ENCODE results near the gene ZC3H12C.
"Not testable (repeated sequence)": the region's sequence is repeated elsewhere in the genome, so short reads cannot be mapped to it uniquely, and the experiment has no call there.

The ZC3H12C gene

DNA sequence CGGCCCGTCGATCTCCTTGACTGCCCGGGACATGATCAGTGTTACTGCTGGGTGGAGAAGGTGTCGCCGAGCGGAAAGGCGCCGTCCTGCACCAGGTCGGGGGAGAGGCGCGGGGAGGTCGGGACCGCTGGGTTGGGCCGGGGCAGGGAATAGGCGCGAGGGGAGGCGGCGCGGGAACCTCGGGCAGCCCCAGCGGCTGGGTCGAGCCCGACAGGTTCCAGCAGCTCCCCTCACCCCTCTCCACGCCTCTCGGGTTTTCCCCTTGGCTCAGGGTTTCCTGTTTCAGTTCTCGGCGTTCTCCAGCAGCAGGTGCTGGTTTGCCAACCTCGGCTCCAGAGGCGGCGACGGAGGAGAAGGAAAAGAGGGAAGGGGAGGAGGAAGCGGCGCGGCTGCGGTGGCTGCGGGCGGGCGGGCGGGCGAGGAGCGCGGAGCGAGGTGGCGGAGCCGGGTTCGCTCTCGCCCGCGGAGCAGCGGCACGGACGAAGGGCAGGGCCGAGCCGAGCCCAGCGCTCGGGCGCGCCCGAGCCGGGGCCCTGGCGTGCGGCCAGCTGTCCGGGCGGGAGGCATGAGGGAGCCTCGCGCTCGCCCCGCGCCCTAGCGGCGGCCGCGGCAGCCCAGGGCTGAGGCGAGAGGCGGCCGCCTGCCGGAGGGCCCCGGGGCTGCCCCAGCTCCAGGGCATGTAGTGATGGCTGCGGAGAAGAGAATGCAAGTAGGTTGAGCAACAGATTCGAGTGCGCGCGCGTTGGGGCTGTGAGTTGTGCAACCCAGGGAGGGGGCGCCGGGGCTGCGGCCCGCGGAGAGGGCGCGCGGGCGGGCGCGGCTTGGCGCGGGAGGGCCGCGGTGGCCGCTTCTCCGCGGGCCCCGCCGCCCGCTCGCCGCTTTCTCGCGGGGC is at the start of gene ZC3H12C:
Gene ZC3H12C, plus strand, starts transcription at position 878 of the 892 bp plus-strand sequence. CDS start 20 bp downstream, outside the sequence.
- DNase-seq = no peak

DNA sequence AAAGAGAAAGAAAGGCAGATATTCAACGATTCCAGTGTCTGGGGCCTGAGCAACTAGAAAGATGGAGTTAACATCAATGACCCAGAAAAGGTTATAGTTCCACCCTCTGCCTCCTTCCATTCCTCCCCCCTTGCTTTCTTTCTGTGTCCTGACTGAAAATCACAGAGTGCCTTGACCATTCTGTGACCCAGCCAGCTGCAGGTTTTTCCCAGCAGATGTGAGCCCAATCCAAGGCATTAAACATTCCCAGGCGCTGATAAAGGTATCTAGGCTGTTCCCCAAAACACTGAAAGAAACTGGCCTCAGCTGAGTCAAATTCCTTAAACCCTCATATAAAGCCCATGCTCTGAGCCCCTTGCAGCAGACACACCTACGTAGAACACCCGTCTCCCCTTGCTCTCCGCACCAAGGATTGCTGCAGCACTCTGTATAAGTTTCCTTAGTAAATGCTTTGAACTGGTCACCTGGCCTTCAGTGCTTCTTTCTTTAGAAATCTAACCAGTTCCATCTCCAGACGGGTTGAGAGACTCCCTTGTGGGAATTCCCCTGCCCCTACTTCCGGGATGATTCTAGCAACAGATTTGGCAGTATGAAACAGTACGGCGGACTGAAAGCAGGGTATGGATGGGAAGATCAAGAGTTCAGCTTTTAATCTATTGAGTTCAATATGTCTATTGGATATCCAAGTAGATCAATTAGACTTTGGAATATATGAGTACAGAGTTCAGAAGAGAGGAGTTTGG is 48.8 kb upstream of the ZC3H12C start:
- no peak for DNase-seq

DNA sequence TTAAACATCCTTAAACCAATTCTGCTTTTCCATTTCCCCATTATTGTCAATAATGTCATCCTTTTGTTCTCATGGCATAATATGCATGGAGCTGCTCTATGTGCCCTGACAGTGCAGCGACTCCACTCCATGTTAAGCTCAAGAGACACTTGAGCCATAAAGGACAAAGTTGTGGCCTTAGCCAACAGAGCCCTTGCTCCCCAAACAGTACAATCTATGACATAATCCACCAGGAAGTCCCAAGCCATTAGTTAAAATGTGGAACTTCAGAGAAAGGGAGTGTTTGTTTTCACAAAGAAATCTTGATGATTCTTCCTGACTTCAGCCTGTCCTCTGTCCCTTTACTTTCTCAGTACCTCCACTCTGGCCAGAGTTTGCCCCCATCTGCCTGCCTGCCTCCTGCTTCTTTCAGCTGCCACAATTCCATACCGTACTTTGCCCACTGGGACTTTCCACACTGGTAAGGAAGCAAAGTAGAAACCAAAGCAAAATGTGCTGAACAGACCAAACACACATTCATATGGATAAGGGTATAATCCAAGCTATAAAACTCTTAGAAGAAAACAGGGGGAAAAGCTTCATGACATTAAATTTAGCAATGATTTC is 46.3 kb upstream of the ZC3H12C start:
- DNase-seq = no peak

DNA sequence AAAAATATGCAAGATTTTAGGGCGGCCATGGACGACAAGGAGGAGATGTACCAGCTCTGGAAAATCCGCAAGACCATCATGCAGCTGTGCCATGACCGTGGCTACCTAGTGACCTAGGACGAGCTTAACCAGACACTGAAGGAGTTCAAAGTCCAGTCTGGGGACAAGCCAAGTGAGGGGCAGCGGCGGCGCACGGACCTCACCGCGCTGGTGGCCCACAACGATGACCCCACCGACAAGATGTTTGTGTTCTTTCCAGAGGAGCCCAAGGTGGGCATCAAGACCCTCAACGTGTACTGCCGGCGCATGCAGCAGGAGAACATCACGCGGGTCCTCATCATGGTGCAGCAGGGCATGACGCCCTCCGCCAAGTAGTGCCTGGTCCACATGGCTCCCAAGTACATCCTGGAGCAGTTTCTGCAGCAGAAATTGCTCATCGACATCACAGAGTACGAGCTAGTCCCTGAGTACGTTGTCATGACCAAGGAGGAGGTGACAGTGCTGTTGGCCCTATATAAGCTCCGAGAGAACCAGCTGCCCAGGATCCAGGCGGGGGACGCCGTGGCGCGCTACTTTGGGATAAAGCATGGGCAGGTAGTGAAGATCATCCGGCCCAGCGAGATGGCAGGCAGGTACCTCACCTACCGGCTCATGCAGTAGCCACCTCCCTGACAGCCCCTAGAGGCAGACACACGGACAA is 43.5 kb upstream of the ZC3H12C start:
- DNase-seq = no peak

DNA sequence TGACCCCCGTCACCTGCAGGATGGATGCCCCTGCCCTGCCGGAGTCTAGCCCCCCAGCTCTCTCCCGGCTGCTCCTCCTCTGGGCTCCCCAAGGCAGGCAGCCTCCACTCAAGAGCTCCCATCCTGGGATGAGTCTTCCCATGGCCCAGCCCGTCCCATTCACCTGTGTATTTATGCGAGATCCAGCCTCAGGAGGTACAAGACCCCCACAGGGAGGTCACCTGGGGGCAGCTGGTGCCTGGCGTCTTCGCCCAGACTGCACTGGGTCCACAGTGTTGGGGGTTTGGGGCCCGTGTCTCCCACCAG is 43.0 kb upstream of the ZC3H12C start:
- no peak for DNase-seq

DNA sequence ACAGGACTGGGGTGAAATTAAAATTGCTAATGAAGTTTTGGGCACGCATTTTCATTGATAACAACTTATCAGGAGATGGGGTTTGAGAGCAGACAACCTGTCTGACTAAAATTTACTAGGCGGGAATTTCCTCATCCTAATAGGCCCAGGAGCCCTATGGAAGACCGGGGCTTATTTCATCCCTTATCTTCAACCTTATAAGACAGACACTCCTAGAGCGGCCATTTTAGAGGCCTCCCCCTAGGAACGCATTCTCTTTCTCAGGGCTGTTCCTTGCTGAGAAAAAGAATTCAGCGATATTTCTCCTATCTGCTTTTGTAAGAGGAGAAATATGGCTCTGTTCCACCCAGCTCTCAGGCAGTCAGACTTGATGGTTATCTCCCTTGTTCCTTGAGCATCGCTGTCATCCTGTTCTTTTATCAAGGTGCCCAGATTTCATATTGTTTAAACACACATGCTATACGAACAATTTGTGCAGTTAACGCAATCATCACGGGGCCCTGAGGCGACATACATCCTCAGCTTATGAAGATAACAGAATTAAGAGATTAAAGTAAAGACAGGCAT is 39.3 kb upstream of the ZC3H12C start:
- no peak for DNase-seq

DNA sequence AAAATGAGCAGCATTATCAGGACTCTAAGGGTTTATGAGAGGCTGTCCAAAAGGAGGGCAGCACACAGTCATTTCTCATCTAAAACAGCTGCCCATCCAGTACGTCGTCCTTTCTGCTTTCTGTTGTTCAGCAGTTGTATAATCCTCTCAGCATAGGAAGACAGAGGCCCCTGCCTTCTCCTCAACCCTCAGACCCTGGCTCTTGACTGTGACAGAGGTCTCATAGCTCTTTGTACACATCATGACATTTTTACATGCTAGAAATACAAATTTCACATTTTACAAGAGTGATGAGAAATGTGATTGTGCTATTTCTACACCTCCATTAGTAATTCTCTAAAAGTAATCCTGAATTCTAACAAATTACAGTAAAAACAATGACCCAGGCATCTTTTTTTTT is 36.2 kb upstream of the ZC3H12C start:
- no peak for DNase-seq

DNA sequence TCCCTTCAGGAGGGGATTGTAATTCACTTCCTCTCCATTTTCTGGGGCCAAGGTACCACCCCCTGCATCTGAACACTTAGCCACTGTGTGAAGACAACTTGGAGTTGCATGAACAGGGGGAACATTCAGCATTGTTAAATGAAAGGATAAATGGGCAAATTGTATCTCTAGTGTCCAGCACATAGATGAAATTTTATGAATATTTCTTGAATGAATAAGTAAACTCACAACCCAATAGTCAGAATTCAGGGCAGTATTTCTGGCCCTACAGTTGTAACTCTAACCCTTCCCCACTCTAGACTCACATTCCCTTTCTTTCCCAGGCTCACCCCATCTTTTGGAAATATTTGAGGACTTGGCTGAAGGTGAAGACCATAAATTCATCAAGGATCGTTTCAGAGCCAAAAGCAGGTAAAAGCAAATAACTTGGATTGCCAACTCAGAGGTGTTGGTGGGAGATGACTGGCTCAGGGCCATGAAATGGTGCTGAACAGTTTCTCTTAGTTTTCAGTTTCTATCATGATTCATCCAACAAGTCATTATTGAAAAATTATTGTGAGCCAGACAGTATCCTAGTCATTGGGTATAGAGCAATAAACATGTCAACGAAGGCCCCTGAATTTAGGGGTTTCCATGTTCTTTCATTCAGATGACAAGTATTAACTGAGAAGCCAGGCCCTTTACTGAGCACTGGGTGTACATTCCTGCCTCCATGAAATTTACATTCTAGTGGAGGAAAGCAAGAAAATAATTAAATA is 33.3 kb upstream of the ZC3H12C start:
- DNase-seq = no peak

DNA sequence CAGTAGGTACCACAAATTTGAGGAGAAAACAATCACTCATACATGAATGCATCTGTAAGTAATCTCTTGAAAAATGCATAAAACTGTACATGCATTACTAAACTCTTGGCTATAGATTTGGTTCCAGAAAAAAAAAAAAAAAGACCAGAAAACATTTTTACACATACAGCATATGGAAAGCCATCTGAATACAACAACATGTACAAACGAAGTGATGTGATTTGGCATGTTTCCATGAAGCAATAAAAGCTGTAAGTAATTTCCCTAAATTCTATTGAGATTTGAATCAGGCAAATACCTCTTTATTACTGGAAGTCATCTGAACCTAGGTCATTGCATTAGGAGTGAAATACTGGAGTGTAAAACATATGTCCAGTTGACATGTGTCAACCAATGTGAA is 31.9 kb upstream of the ZC3H12C start:
- no peak for DNase-seq

DNA sequence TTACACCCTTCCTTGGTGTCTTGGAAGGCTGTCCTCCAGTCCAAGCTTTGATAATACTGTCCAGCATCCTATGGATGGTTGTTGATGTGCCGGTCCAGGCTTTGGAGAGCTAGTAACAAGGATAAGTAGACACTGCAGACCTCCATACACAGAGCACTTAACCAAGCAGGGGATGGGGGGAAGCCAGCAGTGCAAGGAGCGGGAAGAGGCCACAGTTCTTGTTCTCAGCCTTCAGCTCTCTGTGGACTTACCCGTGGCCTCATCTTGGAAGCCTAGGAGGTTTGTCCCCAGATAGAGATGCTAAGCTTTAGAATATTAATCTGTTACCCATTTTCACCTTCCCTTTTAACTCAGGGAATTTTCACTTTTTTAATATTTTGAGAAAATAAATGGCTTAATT is 30.9 kb upstream of the ZC3H12C start:
- no peak for DNase-seq

DNA sequence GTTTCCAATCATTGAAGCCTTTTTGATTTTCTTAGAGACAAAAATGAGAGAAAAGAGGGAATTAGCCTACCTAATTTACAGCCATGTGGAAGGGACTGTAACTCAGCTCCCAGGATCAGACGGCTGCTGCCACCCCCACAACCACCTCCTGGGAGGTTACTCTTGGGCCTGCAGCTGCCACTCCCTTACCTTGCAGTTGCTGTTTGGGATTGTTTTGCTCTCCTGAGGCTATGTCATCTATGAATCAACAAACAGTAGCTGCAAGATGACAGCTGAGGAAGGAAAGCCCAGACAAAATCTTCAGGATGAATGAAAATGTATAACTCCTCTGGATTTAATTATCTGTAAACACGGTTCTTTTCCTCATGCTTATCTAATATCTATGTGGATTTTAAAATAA is 28.0 kb upstream of the ZC3H12C start:
- DNase-seq = no peak

DNA sequence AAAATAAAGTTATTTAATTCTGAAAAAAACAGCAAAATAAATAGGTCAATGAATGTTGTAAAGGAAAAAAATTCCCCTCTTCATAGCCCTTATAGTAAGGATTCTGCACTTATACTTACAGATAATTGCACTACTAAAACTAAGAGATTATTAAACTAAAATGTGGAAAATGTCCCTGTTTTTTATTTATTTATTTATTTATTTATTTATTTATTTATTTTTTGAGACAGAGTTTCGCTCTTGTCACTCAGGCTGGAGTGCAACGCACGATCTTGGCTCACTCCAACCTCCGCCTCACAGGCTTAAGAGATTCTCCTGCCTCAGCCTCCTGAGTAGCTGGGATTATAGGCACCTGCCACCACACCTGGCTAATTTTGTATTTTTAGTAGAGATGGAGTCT is 25.2 kb upstream of the ZC3H12C start:
- not testable (repeated sequence) for DNase-seq

DNA sequence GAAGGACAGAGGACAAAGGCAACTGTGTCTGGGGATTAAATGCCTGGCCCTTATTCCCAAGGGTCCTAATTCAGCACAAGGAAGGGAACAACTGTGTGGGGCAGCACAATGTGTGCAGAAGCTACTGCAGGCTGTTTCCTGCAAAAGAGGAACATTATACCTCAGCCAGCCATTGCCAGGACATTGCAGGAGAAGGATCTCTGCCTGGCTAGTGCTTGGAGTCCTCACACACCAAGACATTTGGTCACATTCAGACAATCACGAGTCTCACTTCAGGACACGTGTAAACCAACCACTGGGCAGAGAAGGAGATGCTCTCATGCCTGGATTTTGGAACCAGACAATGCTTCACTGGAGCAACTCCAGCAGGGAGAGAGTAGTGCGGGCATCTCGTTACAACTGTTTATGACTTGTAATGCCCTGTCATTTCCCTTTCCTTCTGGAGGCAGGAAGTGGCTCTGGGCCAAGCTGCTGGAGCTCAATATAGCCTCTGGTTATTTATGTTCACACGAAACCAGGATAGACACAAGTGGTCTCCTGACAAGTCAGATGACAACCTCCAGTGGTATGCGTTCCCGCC is 23.9 kb upstream of the ZC3H12C start:
- no peak for DNase-seq

DNA sequence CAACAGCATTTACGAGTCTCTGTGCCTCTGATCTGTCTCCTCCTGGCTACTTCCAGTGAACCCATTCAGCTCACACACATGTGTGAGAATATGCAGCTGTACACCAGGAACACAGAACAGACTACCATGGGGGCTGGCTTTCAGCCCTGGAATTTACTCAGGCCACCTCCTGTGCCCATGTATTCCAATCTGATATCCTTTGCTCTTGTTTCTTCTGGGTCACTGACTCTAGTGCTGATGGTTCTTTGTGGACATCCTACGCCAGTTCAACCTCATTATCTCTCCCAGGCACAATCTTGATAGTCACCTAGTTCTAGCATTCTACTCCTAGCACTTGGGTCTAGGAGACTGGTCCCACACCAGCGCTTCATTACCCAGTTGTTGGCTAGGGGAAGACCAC is 23.0 kb upstream of the ZC3H12C start:
- no peak for DNase-seq

DNA sequence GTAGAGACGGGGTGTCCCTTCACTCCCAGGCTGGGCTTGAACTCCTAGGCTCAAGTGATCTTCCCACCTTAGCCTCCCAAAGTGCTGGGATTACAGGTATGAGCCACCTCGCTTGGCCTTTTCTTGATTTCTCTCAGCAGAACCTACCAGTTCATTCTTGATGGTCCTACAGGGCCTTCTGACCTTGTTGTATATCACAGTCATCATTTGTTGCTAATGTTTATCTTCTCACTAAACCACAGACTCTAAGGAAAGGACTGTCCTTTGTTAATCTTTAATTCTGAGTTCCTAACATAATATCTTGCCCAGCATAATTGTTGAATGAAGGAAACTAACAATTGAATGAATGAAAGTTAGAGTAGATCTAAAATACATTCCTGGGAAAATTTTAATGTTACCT is 22.0 kb upstream of the ZC3H12C start:
- DNase-seq = no peak

DNA sequence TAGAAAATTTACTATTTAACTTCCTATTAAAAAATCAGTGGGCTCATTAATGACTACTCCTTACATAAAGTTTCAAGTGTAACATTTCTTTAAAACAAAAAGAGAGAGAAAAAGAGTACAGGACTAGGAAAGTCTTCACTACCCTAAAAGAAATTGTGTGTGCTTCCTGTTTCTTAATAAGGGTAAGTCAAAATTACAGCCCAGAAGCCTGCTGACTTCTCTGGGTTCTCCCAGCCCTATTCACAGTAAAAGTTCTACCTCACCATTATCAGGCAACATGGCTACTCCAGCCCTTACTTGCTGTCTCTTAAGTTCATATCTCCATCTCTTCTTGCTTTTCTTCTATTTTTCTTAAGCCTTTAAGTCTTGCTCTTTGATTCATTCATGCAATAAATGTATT is 20.3 kb upstream of the ZC3H12C start:
- DNase-seq = no peak

DNA sequence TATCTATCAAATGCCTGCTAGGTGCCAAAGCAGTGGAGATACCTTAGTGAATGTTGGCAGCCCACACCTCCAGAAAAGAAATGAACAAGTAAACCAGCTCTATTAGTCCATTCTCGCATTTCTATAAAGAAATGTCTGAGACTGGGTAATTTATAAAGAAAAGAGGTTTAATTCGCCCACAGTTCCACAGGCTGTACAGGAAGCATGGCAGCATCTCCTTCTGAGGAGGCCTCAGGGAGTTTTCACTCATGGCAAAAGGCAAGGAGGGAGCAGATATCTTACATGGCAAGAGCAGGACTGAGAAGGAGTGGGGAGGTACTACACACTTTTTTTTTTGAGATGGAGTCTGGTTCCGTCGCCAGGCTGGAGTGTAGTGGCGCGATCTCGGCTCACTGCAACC is 18.7 kb upstream of the ZC3H12C start:
- DNase-seq = no peak

DNA sequence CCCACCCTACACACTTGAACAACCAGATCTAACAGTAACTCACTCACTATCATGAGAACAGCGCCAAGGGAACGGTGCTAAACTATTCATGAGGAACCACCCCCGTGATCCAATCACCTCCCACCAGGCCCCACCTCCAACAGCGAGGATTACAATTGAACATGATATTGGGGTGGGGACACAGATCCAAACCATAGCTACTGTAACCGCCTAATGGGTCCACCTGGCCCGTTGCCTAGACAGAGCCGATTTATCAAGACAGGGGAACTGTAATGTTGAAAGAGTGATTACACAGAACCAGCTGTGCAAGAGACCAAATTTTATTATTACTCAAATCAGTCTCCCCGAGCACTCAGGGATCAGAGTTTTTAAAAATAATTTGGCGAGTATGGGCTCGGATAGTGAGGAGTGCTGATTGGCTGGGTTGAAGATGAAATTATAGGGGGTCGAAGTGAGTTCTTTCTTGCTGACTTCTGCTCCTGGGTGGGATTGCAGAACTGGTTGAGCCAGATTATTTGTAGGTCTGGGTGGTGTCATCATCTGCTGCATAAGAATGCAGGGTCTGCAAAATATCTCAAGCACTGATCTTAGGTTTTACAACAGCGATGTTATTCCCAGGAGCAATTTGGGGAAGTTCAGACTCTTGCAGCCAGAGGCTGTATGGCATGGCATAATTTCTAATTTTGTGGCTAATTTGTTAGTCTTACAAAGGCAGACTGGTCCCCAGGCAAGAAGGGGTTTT is 17.9 kb upstream of the ZC3H12C start:
- DNase-seq = no peak

DNA sequence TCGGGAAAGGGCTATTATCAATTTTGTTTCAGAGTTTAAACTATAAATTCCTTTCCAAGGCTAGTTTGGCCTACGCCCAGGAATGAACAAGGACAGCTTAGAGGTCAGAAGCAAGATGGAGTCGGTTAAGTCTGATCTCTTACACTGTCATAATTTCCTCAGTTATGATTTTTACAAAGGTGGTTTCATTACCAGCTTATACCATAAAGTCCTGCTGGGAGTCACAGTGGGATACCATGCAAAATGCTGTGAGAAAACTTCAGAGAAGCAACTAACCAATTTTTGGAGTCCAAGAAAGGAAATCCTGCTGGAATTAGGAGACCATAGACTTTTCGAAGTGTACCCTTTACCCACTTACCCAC is 17.4 kb upstream of the ZC3H12C start:
- no peak for DNase-seq

DNA sequence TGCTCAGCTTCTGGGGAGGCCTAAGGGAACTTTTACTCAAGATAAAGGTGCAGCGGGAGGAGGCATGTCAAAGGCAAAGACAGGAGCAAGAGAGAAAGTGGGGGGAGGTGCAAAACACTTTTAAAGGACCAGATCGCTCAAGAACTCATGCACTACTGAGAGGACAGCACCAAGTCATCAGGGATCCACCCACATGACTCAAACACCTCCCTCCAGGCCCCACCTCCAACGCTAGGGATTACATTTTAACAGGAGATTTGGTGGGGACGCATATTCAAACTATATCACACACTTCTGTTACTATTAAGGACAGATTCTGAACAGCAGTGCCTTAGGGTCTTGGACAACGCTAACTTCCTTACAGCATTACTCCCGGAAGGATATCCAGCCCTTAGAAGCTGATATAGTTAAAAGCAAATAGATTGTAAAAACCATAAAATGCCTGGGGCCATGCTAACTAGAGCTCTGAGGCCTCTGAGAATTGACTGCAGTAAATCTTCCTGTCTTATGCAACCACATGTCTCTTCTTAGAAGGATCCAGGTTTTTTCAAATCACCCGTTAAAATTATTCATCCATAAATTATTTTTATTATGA is 16.7 kb upstream of the ZC3H12C start:
- no peak for DNase-seq

DNA sequence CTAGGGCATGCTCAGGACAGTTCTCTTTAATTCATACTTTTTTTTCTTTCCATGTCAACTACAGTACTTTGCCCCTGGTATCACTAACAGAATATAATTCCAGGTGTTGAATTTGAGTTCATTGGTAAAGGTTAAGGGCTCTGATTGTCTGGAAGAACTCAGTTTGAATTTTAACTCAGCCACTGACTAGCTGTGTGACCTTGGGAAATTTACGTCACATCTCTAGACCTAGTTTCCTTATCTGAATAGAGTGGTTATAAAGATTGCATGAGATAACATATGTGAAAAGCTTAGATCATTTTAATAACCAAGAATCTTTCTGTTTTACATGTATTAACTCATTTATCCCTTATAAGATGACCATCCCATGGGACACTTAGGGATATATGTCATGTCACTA is 15.8 kb upstream of the ZC3H12C start:
- DNase-seq = no peak
